NCI-H1092 (cell line): ENCODE data around the gene SLC7A11.

Source experiments
- DNase-seq: peaks from one replicate; lab custom pipeline; 2025; lab: John Stamatoyannopoulos, UW

SLC7A11 gene

DNA sequence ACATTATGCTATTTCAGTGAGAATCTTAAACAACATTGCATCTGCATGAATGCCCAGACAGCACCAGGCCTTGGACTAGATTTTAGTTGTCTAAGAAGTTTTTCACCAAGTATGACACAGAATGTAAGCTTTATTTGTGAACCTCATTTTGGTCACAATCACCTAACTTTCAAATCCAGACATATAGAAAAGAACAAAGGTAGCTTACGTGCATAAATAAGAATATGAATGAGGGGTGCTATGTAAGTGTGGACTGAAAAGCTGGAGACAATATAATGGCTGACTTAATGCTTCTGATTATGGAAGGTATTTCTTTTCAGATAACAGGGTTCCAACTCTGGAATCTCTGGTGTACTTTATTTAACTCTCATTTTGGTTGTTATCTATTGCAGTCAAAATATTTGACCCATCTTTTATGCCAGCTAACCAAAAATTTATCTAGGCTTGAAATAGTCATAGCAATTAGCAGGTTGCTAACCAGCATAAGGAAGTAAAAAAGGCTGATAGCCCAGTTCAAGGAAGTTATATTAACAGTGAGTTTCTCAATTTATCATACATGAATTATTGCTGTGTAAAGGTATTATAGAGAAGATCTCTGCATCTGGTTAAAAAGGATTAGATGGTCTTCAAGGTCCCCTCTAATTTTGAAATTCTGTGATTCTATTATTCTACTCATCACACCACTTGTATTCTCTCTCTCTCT, 36.5 kb downstream of the SLC7A11 start:
- DNase-seq = no peak

GRCh38 chr4:138204507-138204906, 37.6 kb downstream of the SLC7A11 start:
- no peak for DNase-seq

- DNase-seq = no peak
Measured at GRCh38 chr4:138202686-138203085, 39.5 kb downstream of the SLC7A11 start.

DNA sequence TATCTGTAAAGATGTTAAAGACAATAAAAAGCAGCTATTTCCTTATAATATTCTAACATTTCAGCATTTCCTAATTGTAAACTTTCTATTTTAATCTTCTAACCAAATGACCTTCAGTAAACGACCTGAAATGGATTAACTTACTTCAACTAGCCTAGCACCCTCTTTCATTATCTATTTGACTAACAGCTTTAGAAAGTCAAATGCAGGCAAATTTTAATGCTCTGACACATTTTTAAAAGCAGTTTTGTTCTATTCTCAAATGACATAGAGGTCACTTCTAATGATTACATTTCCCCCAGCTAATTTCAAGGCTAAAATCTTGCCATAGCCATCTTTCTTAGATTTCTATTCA, 41.9 kb downstream of the SLC7A11 start:
- DNase-seq = no peak

DNA sequence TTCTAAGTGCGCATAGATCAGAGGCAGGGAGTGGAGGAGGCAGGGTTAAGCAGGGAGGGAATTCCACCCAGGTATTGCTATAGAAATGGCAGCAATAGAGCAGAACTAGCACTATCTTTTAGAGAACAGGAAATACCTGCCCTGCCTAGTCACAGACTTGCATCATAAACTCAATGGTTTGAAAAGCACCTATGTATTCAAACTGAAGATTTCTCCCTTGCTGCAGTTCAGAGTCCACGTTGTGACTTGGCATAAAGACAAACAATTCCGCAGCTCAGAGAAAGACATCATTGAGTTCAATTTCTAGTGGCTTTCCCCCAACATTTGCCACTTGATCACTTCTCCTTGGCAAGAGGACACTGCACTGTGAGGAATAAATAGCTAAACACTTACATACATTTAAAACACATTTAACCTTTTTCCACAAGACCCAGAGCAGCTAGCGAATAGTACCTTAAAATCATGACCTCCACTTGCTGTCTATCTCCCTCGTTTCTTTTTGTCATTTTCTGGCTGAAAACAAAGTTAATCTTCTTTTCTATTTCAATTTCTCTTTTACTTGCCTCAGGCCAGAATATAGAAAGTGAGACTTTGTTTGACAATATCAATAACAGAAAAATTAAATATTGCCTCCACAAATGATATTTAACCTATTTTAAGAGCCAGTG, 42.4 kb downstream of the SLC7A11 start:
- no peak for DNase-seq

GRCh38 chr4:138196153-138196552, 46.0 kb downstream of the SLC7A11 start:
- DNase-seq = no peak

- DNase-seq = no peak
Measured at GRCh38 chr4:138193963-138194362, 48.2 kb downstream of the SLC7A11 start.

DNA sequence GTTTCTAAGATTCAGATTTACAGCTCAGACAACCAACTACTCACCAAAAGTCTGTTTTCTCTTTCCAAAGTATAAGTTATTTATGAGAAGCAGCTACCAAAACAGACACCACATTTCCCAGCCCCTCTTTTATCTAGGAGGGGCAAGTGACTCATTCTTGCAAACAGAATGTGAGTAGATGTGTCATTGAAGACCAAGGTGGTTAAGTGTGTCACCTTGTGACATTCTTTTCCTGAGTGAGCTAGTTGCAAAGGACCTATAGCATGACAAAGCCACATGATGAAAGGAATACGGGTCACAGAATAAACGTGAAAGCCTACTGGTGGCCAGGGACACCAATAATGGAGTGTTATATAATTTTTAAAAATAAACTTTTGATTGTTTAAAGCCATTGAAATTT, 50.0 kb downstream of the SLC7A11 start:
- DNase-seq = no peak

DNA sequence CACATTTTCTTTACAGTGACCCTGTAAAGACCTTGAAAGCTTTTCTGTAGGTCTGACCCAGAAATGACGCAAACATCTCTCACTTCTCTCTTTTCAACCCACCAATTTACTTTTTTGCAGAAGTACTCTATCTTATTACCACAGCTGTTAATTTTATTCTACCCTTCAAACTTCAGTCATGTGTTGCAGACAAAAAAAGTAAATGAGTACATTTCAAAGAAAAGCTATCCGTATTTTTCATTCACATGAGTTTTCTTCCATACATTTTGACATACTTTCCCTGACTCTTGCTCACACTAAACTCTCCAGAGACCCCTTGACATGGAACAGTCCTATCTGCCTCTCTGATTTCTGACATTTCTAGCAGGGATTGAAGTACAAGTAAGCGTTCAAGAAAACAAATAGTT, 51.7 kb downstream of the SLC7A11 start:
- DNase-seq = no peak

DNA sequence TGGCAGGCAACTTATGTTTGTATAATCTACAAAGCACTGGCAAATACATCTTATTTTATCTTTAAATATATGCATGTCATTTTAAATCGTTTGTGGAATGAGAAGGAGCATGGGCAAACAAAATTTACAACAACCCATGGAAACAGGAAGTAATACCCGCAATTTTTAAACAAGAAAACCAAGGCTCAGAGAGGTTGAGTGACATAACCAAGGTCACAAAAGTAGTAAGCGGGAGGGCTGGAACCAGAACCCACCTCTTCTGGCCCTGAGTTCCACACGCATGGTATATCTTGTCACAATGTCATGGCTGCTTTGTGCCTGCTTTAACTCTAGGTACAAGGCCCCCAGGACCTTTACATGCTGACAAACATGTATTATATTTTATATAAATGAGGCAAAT, 52.9 kb downstream of the SLC7A11 start:
- DNase-seq = no peak

DNA sequence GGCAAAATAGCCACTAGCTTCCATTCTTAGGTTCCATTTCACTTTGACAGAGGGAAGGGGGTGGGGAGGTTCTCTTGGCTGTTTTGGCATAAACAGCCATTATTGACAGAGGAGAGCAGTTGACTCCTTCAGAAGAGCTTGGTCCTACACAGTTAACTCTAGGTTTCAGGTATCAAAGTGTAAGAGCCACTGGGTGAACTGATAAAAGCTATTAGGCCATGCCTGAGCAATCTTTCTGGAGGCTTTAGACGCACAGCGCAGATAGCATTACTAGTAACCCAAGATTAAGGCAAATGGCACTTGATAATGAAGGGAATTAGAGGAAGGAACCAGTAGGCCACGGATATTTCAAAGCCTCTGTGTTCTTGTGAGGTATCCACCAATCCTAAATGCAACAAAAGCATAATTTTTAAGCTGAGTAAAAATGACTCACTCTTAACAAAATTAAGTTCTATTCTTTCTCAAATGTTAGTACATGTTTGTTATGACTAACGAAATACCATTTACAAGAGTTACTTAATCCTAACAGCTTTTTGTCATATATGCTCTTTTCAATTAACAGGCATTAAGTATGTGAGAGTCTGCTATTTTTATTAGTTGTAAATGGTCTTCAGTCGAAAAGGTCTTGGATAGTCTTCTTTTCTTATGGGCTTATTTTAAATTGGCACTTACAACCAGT, 53.6 kb downstream of the SLC7A11 start:
- no peak for DNase-seq

DNA sequence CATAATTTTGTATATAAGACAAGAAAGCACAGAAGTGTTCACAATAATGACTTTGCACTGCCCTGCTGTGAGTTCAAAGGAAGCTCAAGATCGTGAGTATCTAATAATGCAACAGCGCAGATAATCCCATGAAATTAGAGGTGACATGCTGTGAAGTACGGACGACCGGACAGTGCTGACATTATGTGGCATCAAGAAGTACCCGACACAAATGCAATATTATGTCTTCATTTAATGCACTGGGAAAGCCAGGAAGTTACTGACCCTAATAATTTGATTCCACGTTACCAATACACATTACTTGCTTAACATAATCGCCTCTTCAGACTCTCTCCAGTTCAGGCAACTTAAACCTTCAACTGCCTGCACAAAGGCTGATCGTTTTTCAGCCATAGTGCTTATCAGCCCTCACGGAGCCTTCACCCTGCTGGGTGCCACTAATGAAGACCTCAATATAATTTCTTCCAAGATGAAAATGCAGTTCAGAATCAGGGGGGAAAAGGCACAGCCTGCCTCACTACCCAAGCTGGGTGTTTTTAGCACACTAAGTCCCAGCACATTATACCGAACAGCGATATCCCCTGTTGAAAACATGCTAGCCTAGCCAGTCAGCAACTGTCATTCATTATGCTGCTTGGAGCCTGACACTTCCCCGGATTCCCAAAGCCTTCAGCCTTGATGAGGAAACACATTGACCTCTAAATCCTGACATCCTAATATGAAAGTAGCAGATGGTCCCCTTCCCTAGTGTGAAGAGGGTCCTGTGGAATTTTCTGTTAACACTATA, 56.1 kb downstream of the SLC7A11 start:
- no peak for DNase-seq

GRCh38 chr4:138184886-138185285, 57.3 kb downstream of the SLC7A11 start:
- DNase-seq = no peak

DNA sequence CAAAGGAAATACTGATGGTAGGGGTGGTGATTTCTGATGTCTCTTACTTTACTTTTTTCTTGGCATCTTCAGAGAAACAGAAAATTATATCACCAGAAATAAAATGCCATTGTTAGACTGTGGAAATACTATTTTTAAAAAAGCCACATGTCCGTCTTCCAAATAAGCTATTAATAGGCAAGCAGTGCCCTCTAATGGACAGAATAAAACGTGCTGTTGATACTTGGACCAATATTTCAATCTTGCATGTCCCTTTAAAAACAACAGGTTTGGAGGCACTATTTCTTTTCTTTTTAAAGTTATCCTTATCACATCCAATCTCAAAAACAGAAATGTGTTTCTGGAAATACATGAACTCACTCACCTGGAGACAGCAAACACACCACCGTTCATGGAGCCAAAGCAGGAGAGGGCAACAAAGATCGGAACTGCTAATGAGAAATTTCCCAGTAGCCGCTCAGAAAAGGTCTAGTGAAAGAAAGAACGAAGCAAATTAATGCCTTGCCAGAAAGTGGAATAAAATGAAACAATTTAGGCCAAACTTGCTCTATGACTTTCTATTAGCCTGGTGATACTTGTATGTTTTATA, 59.2 kb downstream of the SLC7A11 start:
- DNase-seq = peak; percentile 39

GRCh38 chr4:138181287-138181686, 60.9 kb downstream of the SLC7A11 start:
- DNase-seq = no peak

DNA sequence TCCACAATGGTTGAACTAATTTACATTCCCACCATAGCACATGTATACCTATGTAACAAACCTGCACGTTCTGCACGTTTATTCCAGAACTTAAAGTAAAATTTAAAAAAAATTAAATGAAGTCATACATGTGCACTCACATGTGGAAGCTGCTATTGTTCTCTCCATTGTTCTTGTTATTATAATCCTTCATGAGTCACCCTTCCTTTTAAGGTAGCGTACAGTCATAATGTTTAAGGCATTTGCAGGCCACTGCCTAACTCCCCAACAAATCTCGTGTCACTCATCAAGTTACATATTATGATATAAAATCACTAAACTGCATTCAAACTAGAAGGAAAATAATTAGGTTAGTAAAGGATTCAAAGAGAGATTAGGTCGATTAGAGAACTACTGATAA, 63.6 kb downstream of the SLC7A11 start:
- DNase-seq = no peak

- DNase-seq = no peak
Measured at GRCh38 chr4:138177278-138177968, 64.7 kb downstream of the SLC7A11 start.

GRCh38 chr4:138174981-138175794, 67.0 kb downstream of the SLC7A11 start:
- DNase-seq = peak; percentile 71

GRCh38 chr4:138164208-138164607, 77.9 kb downstream of the SLC7A11 start:
- DNase-seq = no peak

DNA sequence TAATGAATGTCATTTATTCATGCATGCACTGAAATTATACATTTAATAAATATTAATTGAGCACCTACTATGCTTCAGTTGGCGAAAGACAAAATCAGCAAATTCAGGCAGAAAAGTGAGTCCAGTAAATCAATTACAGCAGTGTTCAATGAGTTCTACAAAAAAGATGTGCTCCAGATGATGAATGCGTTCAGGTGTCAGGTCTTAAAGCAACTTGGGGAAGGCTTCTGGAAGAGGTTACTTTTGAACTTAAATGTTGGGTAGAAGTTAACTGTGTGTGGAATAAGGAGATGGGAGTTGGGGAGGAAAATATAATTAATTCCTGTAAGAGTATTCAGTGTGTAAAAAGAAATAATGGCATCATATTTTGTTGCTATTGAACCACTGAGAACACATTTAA, 79.0 kb downstream of the SLC7A11 start:
- DNase-seq = no peak

GRCh38 chr4:138162259-138162658, 79.9 kb downstream of the SLC7A11 start:
- no peak for DNase-seq
